Neuronal stem cell (in vitro differentiated cells): Measurements from ENCODE around the gene SERTM1.

Experiments
- DNase-seq: peaks from one replicate; pipeline ENCODE4 v3.0.0-alpha.2; 2013; ENCODE audit warnings: low spot score
- H2AFZ ChIP-seq: one replicate; pipeline ENCODE4 v1.6.1; 2013; ENCODE audit warnings: mild to moderate bottlenecking, low read length, inconsistent platforms
- H2AK5ac ChIP-seq: 2 replicates; pipeline ENCODE4 v1.6.1; 2013; ENCODE audit warnings: low read depth, mild to moderate bottlenecking, inconsistent platforms, low read length, moderate library complexity, mixed read lengths
- H2BK120ac ChIP-seq: 2 replicates; pipeline ENCODE4 v1.6.1; 2013; ENCODE audit warnings: low read depth, mild to moderate bottlenecking, inconsistent platforms, low read length, moderate library complexity, mixed read lengths
- H2BK12ac ChIP-seq: one replicate; pipeline ENCODE4 v1.6.1; 2013; ENCODE audit warnings: low read length, inconsistent platforms
- H2BK15ac ChIP-seq: 2 replicates; pipeline ENCODE4 v1.6.1; 2013; ENCODE audit warnings: mild to moderate bottlenecking, low read length, inconsistent platforms, mixed read lengths
- H2BK5ac ChIP-seq: one replicate; pipeline ENCODE4 v1.6.1; 2013; ENCODE audit warnings: inconsistent platforms, mild to moderate bottlenecking, low read length, moderate library complexity
- H3K14ac ChIP-seq: one replicate; pipeline ENCODE4 v1.6.1; 2013; ENCODE audit warnings: low read length, inconsistent platforms
- H3K18ac ChIP-seq: 2 replicates; pipeline ENCODE4 v1.6.1; 2013; ENCODE audit warnings: low read length, inconsistent platforms
- H3K23ac ChIP-seq: 2 replicates; pipeline ENCODE4 v1.6.1; 2013; ENCODE audit warnings: low read depth, mild to moderate bottlenecking, mixed read lengths, low read length, inconsistent platforms; ENCODE audit not compliant: poor library complexity
- H3K27ac ChIP-seq: replicated peaks from 3 replicates; pipeline ENCODE4 v1.5.1; 2013; ENCODE audit warnings: low read length, inconsistent platforms
- H3K27me3 ChIP-seq, 3 experiments: 2 replicates each; pipeline ENCODE4 v1.6.1; 2013; ENCODE audit warnings: low read length in 3 of 3, mild to moderate bottlenecking in 2 of 3, inconsistent platforms in 1 of 3, low read depth in 1 of 3, mixed read lengths in 1 of 3, moderate library complexity in 1 of 3; ENCODE audit not compliant: control insufficient read depth in 3 of 3, insufficient read depth in 3 of 3
- H3K36me3 ChIP-seq, 2 donors: replicated peaks in 1 of 2; 2 replicates each; pipeline ENCODE4 v1.6.1; 2013; ENCODE audit warnings: low read length in 2 of 2; ENCODE audit not compliant: control insufficient read depth in 2 of 2, insufficient read depth in 2 of 2
- H3K4ac ChIP-seq: 2 replicates; pipeline ENCODE4 v1.6.1; 2013; ENCODE audit warnings: inconsistent platforms, mild to moderate bottlenecking, low read length, moderate library complexity
- H3K4me1 ChIP-seq, 2 donors: 1 replicate in 1 of 2; 2 replicates in 1 of 2; pipeline ENCODE4 v1.6.1; 2013; ENCODE audit warnings: low read length in 2 of 2, low read depth in 1 of 2; ENCODE audit not compliant: control insufficient read depth in 2 of 2, insufficient read depth in 1 of 2
- H3K4me2 ChIP-seq: one replicate; pipeline ENCODE4 v1.6.1; 2013; ENCODE audit warnings: mild to moderate bottlenecking, low read length, inconsistent platforms; ENCODE audit not compliant: insufficient read depth, poor library complexity, severe bottlenecking
- H3K4me3 ChIP-seq, 2 donors: 2 replicates each; pipeline ENCODE4 v1.5.1; 2013; ENCODE audit warnings: low read length in 2 of 2, mild to moderate bottlenecking in 2 of 2, inconsistent platforms in 1 of 2, moderate library complexity in 1 of 2
- H3K79me1 ChIP-seq: one replicate; pipeline ENCODE4 v1.6.1; 2013; ENCODE audit warnings: low read depth, mild to moderate bottlenecking, inconsistent platforms, low read length, moderate library complexity
- H3K9ac ChIP-seq: one replicate; pipeline ENCODE4 v1.6.1; 2013; ENCODE audit warnings: mild to moderate bottlenecking, low read depth, low read length, inconsistent platforms; ENCODE audit not compliant: poor library complexity
- H3K9me3 ChIP-seq, 2 donors: replicated peaks in 1 of 2; 2 replicates each; pipeline versions ENCODE3 to v1.6.1; 2013; ENCODE audit warnings: low read length in 2 of 2, mild to moderate bottlenecking in 2 of 2, inconsistent platforms in 1 of 2, low read depth in 1 of 2, mixed read lengths in 1 of 2, moderate library complexity in 1 of 2; ENCODE audit not compliant: control insufficient read depth in 2 of 2, insufficient read depth in 1 of 2
- H4K8ac ChIP-seq: one replicate; pipeline ENCODE4 v1.6.1; 2013; ENCODE audit warnings: low read depth, mild to moderate bottlenecking, inconsistent platforms, low read length, moderate library complexity
- H4K91ac ChIP-seq: one replicate; pipeline ENCODE4 v1.6.1; 2013; ENCODE audit warnings: low read length, low read depth, mild to moderate bottlenecking, inconsistent platforms; ENCODE audit not compliant: poor library complexity
- WGBS, 2 donors: extraction: QIAGEN DNeasy Blood & Tissue Kit; methylation state at CpG; one replicate each; pipeline ENCODE4 v1.1.7; 2013; ENCODE audit warnings: missing lambda C conversion rate in 2 of 2, mixed read lengths in 1 of 2; ENCODE audit not compliant: insufficient read length in 2 of 2, insufficient replicate concordance in 1 of 2; ENCODE audit errors: extremely low coverage in 2 of 2; 5-methylcytosine and 5-hydroxymethylcytosine counted together

Gene SERTM1

DNA sequence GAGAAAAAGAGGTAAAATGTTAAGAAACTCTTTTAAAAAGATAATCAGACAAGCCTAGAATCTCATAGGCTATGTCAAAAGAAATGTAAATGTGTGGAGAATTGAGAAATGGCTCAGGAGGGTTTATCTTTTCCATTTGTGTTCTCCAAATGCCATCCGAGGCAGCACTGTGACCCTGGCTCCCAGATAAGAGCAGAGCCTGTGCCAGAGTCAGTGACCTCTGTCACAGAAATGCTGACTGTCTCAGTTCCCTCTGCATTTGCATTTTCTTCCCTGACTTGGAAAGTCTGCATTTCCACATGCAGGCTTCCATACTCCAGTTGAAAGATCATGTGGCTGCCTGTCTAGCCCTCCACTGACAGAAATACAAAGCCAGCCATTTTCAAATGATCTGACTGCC, 42.0 kb downstream of the SERTM1 start:
- H3K9ac ChIP-seq, result no peak overlapping the region
- H2BK5ac ChIP-seq, result no peak overlapping the region
- no peak overlapping the region for H4K91ac ChIP-seq
- H3K79me1 ChIP-seq, result peaks cover 2% of the 10 kb centered on the region
- no peak overlapping the region for H2AK5ac ChIP-seq
- H3K4me2 ChIP-seq, result no peak overlapping the region
- H3K36me3 ChIP-seq, result no peaks in the 10 kb centered on the region
- no peak overlapping the region for H4K8ac ChIP-seq
- no peak overlapping the region for H3K23ac ChIP-seq
- no peak overlapping the region for H3K4me3 ChIP-seq
- no peaks in the 10 kb centered on the region for H3K9me3 ChIP-seq
- no peak overlapping the region for H2BK120ac ChIP-seq
- no peak overlapping the region for H3K27ac ChIP-seq
- no peaks in the 10 kb centered on the region for H3K27me3 ChIP-seq
- no peak overlapping the region for H2BK12ac ChIP-seq
- no peak overlapping the region for H3K14ac ChIP-seq
- peak overlapping the region; percentile 64 for H2AFZ ChIP-seq
- H3K4me1 ChIP-seq, result peaks cover 3% of the 10 kb centered on the region in 2 donors
- no peak overlapping the region for H3K4ac ChIP-seq
- H2BK15ac ChIP-seq, result no peak overlapping the region
- no CpG with 5 or more reads among the region's 1 CpG for WGBS, 2 donors
- no peak overlapping the region for H3K18ac ChIP-seq
- no peak for DNase-seq

DNA sequence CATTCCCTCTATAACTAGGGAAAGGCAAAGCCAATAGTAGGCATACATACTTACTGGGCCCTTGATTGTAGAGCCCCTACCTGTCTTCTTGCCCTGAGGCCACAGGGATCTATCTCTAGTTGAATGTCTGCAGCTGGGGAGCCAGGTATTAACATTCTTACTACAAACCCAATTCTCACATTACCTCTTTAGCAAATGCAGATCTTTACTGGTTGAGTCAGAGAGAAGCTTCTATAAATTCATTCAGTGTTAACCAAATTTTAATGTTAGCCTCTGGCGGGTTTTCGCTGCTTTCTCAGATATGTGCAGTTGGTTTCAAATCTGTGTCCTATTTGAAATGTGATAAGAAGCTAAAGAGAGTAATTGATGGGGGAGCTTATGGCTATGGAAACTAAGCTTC, 43.2 kb downstream of the SERTM1 start:
- H2BK15ac ChIP-seq, result no peak overlapping the region
- no peaks in the 10 kb centered on the region for H3K36me3 ChIP-seq
- H3K9me3 ChIP-seq, result no peaks in the 10 kb centered on the region
- no peak overlapping the region for H3K23ac ChIP-seq
- H3K9ac ChIP-seq, result no peak overlapping the region
- no peak overlapping the region for H3K4ac ChIP-seq
- no peak overlapping the region for H3K14ac ChIP-seq
- no peak overlapping the region for H4K8ac ChIP-seq
- H3K4me3 ChIP-seq, result no peak overlapping the region
- H2BK120ac ChIP-seq, result no peak overlapping the region
- no peak overlapping the region for H2AFZ ChIP-seq
- H4K91ac ChIP-seq, result no peak overlapping the region
- no peaks in the 10 kb centered on the region for H3K27me3 ChIP-seq
- DNase-seq, result no peak
- H2BK12ac ChIP-seq, result no peak overlapping the region
- H3K27ac ChIP-seq, result no peak overlapping the region
- H3K4me2 ChIP-seq, result no peak overlapping the region
- H3K4me1 ChIP-seq, result peaks cover 3% of the 10 kb centered on the region in 2 donors
- H2BK5ac ChIP-seq, result no peak overlapping the region
- no CpG with 5 or more reads among the region's 2 CpGs for WGBS, 2 donors
- H3K79me1 ChIP-seq, result peaks cover 2% of the 10 kb centered on the region
- no peak overlapping the region for H3K18ac ChIP-seq
- H2AK5ac ChIP-seq, result no peak overlapping the region

DNA sequence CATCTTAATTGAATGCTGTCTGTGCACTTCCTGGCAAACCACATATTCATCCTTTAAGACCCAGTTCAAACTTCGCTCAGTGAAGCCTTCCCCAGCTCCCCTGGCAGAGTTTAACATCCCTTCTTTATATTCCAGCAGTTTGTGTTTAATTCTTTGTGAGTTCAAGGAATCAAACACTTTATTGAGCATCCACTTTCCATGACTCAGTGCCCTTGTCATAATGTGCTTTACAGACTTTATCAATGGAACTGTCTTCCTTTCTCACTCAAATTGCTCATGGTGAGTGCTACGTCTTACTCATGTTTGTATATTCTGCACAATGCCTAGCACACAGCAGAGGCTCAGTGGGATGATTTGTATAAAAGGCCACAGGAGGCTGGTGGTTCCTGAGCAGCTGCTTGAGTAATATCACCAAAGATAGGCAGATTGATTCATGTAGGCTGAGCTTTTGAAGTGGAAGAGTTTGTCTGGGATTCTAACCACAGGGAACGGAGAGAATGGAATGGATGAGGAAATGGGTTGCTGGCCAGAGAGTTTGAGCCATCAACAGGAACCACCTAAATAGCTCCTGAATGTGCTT, 44.2 kb downstream of the SERTM1 start:
- no peak overlapping the region for H3K4ac ChIP-seq
- no peak for DNase-seq
- WGBS, 2 donors, result no CpG with 5 or more reads among the region's 3 CpGs
- no peak overlapping the region for H4K8ac ChIP-seq
- H4K91ac ChIP-seq, result no peak overlapping the region
- peaks cover 2% of the 10 kb centered on the region for H3K79me1 ChIP-seq
- H2AK5ac ChIP-seq, result no peak overlapping the region
- H3K4me1 ChIP-seq, result peaks cover 0 to under 1% of the 10 kb centered on the region in 2 donors
- no peaks in the 10 kb centered on the region for H3K36me3 ChIP-seq
- peak overlapping the region; percentile 58 for H2AFZ ChIP-seq
- H3K14ac ChIP-seq, result no peak overlapping the region
- H3K27ac ChIP-seq, result no peak overlapping the region
- H2BK12ac ChIP-seq, result no peak overlapping the region
- H3K27me3 ChIP-seq, result no peaks in the 10 kb centered on the region
- no peak overlapping the region for H2BK5ac ChIP-seq
- H3K9me3 ChIP-seq, result no peaks in the 10 kb centered on the region
- no peak overlapping the region for H3K23ac ChIP-seq
- H3K9ac ChIP-seq, result no peak overlapping the region
- H3K4me3 ChIP-seq, result no peak overlapping the region
- no peak overlapping the region for H3K18ac ChIP-seq
- no peak overlapping the region for H2BK15ac ChIP-seq
- no peak overlapping the region for H3K4me2 ChIP-seq
- H2BK120ac ChIP-seq, result no peak overlapping the region

DNA sequence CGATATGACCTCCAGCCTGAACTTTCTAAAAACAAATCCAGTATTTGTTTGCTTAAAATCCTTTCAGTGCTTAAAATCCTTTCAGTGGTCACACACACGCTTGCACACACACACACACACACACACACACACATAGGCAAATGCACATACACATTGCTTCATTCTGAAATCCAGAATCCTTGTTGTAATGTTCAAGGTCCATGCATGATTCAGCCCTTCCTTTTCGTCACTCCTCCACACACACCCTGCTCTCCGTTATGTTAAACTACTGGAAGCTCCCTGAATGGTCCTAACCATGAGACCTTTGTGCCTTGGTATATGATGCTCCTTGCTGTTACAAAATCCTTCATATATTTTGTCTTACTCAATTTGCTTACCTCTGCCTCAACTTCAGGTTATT, 44.9 kb downstream of the SERTM1 start:
- H3K9me3 ChIP-seq, result no peaks in the 10 kb centered on the region
- no peaks in the 10 kb centered on the region for H3K27me3 ChIP-seq
- no peak overlapping the region for H4K8ac ChIP-seq
- H2BK15ac ChIP-seq, result no peak overlapping the region
- H3K27ac ChIP-seq, result no peak overlapping the region
- H4K91ac ChIP-seq, result no peak overlapping the region
- H2BK120ac ChIP-seq, result no peak overlapping the region
- H3K4ac ChIP-seq, result no peak overlapping the region
- no peak overlapping the region for H2AK5ac ChIP-seq
- H2AFZ ChIP-seq, result no peak overlapping the region
- H3K4me3 ChIP-seq, result no peak overlapping the region
- H3K23ac ChIP-seq, result no peak overlapping the region
- no peak overlapping the region for H2BK5ac ChIP-seq
- H3K36me3 ChIP-seq, result no peaks in the 10 kb centered on the region
- no peak overlapping the region for H3K14ac ChIP-seq
- DNase-seq, result no peak
- no peaks in the 10 kb centered on the region for H3K4me1 ChIP-seq
- H2BK12ac ChIP-seq, result no peak overlapping the region
- peaks cover 2% of the 10 kb centered on the region for H3K79me1 ChIP-seq
- H3K9ac ChIP-seq, result no peak overlapping the region
- H3K4me2 ChIP-seq, result no peak overlapping the region
- no CpG with 5 or more reads among the region's 4 CpGs for WGBS, 2 donors
- H3K18ac ChIP-seq, result no peak overlapping the region
